Trophoblast cell (in vitro differentiated cells and primary cell): ENCODE measurements around the gene AGGF1.

Experiments
- DNase-seq, 2 donors: peaks; one replicate each; pipeline ENCODE4 v3.0.0-alpha.2; 2016
- H2AFZ ChIP-seq: 2 replicates; pipeline ENCODE4 v1.6.1; 2013; ENCODE audit warnings: low read length, moderate library complexity, mild to moderate bottlenecking; ENCODE audit not compliant: insufficient read depth, poor library complexity
- H2AK5ac ChIP-seq: 2 replicates; pipeline ENCODE4 v1.6.1; 2013; ENCODE audit warnings: mild to moderate bottlenecking, low read length
- H2BK120ac ChIP-seq: 2 replicates; pipeline ENCODE4 v1.6.1; 2013; ENCODE audit warnings: low read length, mild to moderate bottlenecking, moderate library complexity; ENCODE audit not compliant: insufficient read depth, poor library complexity
- H2BK12ac ChIP-seq: 2 replicates; pipeline ENCODE4 v1.6.1; 2013; ENCODE audit warnings: mild to moderate bottlenecking, low read length, moderate library complexity
- H2BK5ac ChIP-seq: 2 replicates; pipeline ENCODE4 v1.6.1; 2013; ENCODE audit warnings: low read length, low read depth, moderate library complexity, mild to moderate bottlenecking; ENCODE audit not compliant: poor library complexity
- H3K14ac ChIP-seq: 2 replicates; pipeline ENCODE4 v1.6.1; 2013; ENCODE audit warnings: mild to moderate bottlenecking, low read length
- H3K18ac ChIP-seq: 2 replicates; pipeline ENCODE4 v1.6.1; 2013; ENCODE audit warnings: mild to moderate bottlenecking, low read length
- H3K23ac ChIP-seq: 2 replicates; pipeline ENCODE4 v1.6.1; 2013; ENCODE audit warnings: low read length
- H3K27ac ChIP-seq: 2 replicates; pipeline ENCODE4 v1.5.1; 2013; ENCODE audit warnings: low read depth, mild to moderate bottlenecking, inconsistent platforms, low read length, moderate library complexity
- H3K27me3 ChIP-seq: 2 replicates; pipeline ENCODE4 v1.6.1; 2013; ENCODE audit warnings: inconsistent platforms, mild to moderate bottlenecking, low read length, moderate library complexity; ENCODE audit not compliant: insufficient read depth
- H3K36me3 ChIP-seq, 2 experiments: 1 replicate in 1 of 2; 2 replicates in 1 of 2; pipeline ENCODE4 v1.6.1; 2013; ENCODE audit warnings: low read length in 2 of 2, mild to moderate bottlenecking in 2 of 2, moderate library complexity in 1 of 2; ENCODE audit not compliant: insufficient read depth in 2 of 2, control insufficient read depth in 1 of 2
- H3K4ac ChIP-seq: 2 replicates; pipeline ENCODE4 v1.6.1; 2013; ENCODE audit warnings: low read depth, mild to moderate bottlenecking, low read length, moderate library complexity
- H3K4me1 ChIP-seq, 2 experiments: 1 replicate in 1 of 2; 2 replicates in 1 of 2; pipeline ENCODE4 v1.6.1; 2013; ENCODE audit warnings: low read length in 2 of 2, mild to moderate bottlenecking in 2 of 2, moderate library complexity in 1 of 2; ENCODE audit not compliant: insufficient read depth in 2 of 2, control insufficient read depth in 1 of 2
- H3K4me2 ChIP-seq: 2 replicates; pipeline ENCODE4 v1.6.1; 2013; ENCODE audit warnings: inconsistent platforms, mild to moderate bottlenecking, low read length, moderate library complexity
- H3K4me3 ChIP-seq: 2 replicates; pipeline ENCODE4 v1.5.1; 2013; ENCODE audit warnings: mild to moderate bottlenecking, low read depth, low read length, inconsistent platforms
- H3K79me1 ChIP-seq: one replicate; pipeline ENCODE4 v1.6.1; 2013; ENCODE audit warnings: low read length
- H3K79me2 ChIP-seq: 2 replicates; pipeline ENCODE4 v1.6.1; 2013; ENCODE audit warnings: low read length, mild to moderate bottlenecking; ENCODE audit not compliant: control insufficient read depth, insufficient read depth, poor library complexity
- H3K9ac ChIP-seq: 2 replicates; pipeline ENCODE4 v1.6.1; 2013; ENCODE audit warnings: mild to moderate bottlenecking, low read length
- H3K9me3 ChIP-seq: 2 replicates; pipeline ENCODE4 v1.6.1; 2013; ENCODE audit warnings: low read depth, mild to moderate bottlenecking, control low read depth, inconsistent platforms, low read length; ENCODE audit not compliant: insufficient read depth
- H4K12ac ChIP-seq: 2 replicates; pipeline ENCODE4 v1.6.1; 2013; ENCODE audit warnings: low read depth, mild to moderate bottlenecking, low read length, moderate library complexity
- H4K8ac ChIP-seq: 2 replicates; pipeline ENCODE4 v1.6.1; 2013; ENCODE audit warnings: low read depth, mild to moderate bottlenecking, low read length, moderate library complexity
- H4K91ac ChIP-seq: one replicate; pipeline ENCODE4 v1.6.1; 2013; ENCODE audit warnings: low read depth, mild to moderate bottlenecking, low read length, moderate library complexity
- WGBS: extraction: QIAGEN DNeasy Blood & Tissue Kit; methylation state at CpG from one replicate; pipeline ENCODE4 v1.1.7; 2013; ENCODE audit warnings: missing lambda C conversion rate; ENCODE audit not compliant: insufficient read length, insufficient coverage; ENCODE audit errors: extremely low coverage; 5-methylcytosine and 5-hydroxymethylcytosine counted together

The AGGF1 gene

DNA sequence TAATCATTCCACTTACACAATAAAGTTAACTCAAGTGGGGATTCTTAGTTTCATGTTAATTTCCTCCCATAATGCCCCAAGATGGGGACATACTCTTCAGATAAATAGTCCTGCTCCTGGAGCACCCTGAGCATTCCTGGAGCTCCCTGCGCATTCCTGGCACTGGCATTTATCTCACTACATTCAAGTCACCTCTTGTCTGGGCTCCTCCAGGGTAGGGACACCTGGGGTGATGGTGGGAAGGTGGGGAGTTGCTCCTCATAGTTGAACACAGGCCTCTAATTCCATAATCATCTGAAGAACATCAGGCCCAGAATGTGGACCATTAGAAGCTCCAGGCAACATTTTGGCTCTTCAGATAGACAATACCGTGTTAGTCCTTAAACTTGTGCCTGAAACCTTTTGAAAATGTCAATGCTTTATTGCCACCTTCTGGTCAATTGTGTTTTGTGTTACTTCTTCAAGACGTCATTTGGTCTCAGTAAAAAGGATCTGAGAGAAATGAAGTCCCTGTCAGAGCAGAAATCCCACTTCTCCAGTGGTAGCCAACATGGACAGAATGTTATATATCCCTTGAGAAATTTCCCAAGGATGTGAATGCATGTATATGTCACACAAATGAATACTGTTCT lies 14.2 kb upstream of the AGGF1 start:
- no peaks in the 10 kb centered on the region for H3K36me3 ChIP-seq

DNA sequence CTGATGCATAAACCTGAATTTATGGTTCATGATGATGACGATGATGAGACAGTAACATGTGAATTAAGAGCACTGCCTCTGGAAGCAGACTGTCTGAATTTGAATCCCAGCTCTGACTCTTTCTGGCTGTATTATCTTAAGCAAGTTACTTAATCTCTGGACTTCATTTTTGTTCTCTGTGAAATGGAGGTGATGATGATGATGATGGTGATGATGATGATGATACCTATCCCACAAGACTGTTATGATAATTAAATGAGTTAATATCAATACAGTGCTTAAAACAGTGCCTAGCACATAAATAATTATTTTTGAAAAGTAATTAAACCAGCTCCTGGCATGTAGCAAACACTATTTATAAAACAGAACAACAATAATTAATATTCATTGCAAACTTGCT lies 13.2 kb upstream of the AGGF1 start:
- Histone ChIP-seq H3K27me3 (no peaks in the 10 kb centered on the region), H3K23ac (no peak overlapping the region), H3K79me2 (no peaks in the 10 kb centered on the region), H3K4me3 (no peak overlapping the region), H4K8ac (no peak overlapping the region), H3K27ac (no peak overlapping the region), H2BK5ac (no peak overlapping the region), H2BK12ac (no peak overlapping the region), H3K9me3 (no peaks in the 10 kb centered on the region), H3K18ac (no peak overlapping the region), H4K12ac (no peak overlapping the region), H3K4me2 (no peak overlapping the region), H3K36me3 (no peaks in the 10 kb centered on the region), H2BK120ac (no peak overlapping the region), H3K14ac (no peak overlapping the region), H2AK5ac (no peak overlapping the region), H3K4me1 (no peaks in the 10 kb centered on the region), H3K4ac (no peak overlapping the region), H2AFZ (no peak overlapping the region), H3K9ac (no peak overlapping the region), H4K91ac (no peak overlapping the region), H3K79me1 (no peaks in the 10 kb centered on the region)
- no peak for DNase-seq
- no CpG with 5 or more reads among the region's 1 CpG for WGBS

More for the DNA sequence above, 14.2 kb upstream of the AGGF1 start:
- Histone ChIP-seq H2AFZ (no peak overlapping the region), H3K27me3 (no peaks in the 10 kb centered on the region), H3K14ac (no peak overlapping the region), H3K4me1 (no peaks in the 10 kb centered on the region), H3K9ac (no peak overlapping the region), H3K4me2 (no peak overlapping the region), H3K23ac (no peak overlapping the region), H2AK5ac (no peak overlapping the region), H3K4me3 (no peak overlapping the region), H4K91ac (no peak overlapping the region), H3K27ac (no peak overlapping the region), H4K8ac (no peak overlapping the region), H3K18ac (no peak overlapping the region), H3K9me3 (no peaks in the 10 kb centered on the region), H2BK5ac (no peak overlapping the region), H2BK12ac (no peak overlapping the region), H3K4ac (no peak overlapping the region), H4K12ac (no peak overlapping the region), H2BK120ac (no peak overlapping the region), H3K79me2 (no peaks in the 10 kb centered on the region), H3K79me1 (no peaks in the 10 kb centered on the region)
- no CpG with 5 or more reads among the region's 3 CpGs for WGBS
- DNase-seq, result peak; percentile 13 to 67

DNA sequence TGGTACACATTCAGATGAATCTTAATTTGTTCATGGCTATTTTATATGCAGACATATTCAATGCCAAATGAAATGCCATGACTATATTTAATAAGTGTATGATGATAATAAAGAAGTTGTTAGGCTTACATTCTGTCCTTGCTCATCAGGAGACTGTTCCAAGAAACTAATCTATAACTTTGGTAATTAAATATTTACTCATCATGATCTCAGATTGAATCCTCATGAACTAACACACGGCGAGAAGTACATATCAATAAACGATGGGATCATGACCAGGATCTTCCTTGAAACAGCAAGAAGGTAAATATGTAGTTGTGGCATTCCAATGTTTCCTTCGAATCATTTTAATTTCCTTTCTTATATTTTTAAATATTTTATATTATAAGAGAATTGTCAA lies 12.5 kb upstream of the AGGF1 start:
- DNase-seq, result no peak
- no peak overlapping the region for H2BK120ac ChIP-seq
- no peaks in the 10 kb centered on the region for H3K27me3 ChIP-seq

GRCh38 chr5:77022511-77023417 lies 7.4 kb upstream of the AGGF1 start:
- H3K18ac ChIP-seq, result no peak overlapping the region
- no peak overlapping the region for H3K27ac ChIP-seq
- no peak overlapping the region for H3K4me3 ChIP-seq
- H4K91ac ChIP-seq, result no peak overlapping the region
- no peak for DNase-seq
- H3K27me3 ChIP-seq, result no peaks in the 10 kb centered on the region
- H2BK120ac ChIP-seq, result no peak overlapping the region
- no peak overlapping the region for H2AFZ ChIP-seq
- no peak overlapping the region for H3K4me2 ChIP-seq
- H3K9ac ChIP-seq, result no peak overlapping the region
- H3K79me1 ChIP-seq, result no peaks in the 10 kb centered on the region
- no peak overlapping the region for H4K12ac ChIP-seq
- H3K14ac ChIP-seq, result no peak overlapping the region
- H3K4ac ChIP-seq, result no peak overlapping the region
- no peak overlapping the region for H4K8ac ChIP-seq
- H2BK12ac ChIP-seq, result no peak overlapping the region
- H2AK5ac ChIP-seq, result no peak overlapping the region
- no peak overlapping the region for H3K23ac ChIP-seq
- no peaks in the 10 kb centered on the region for H3K79me2 ChIP-seq
- no peaks in the 10 kb centered on the region for H3K36me3 ChIP-seq
- no peak overlapping the region for H2BK5ac ChIP-seq
- WGBS, result no CpG with 5 or more reads among the region's 7 CpGs
- no peaks in the 10 kb centered on the region for H3K4me1 ChIP-seq
- peaks cover 2% of the 10 kb centered on the region for H3K9me3 ChIP-seq

More for the DNA sequence above, 12.5 kb upstream of the AGGF1 start:
- Histone ChIP-seq H3K14ac (no peak overlapping the region), H3K79me1 (no peaks in the 10 kb centered on the region), H4K8ac (no peak overlapping the region), H3K79me2 (no peaks in the 10 kb centered on the region), H3K9me3 (no peaks in the 10 kb centered on the region), H3K27ac (no peak overlapping the region), H3K18ac (no peak overlapping the region), H2AK5ac (no peak overlapping the region), H3K4ac (no peak overlapping the region), H3K4me3 (no peak overlapping the region), H2AFZ (no peak overlapping the region), H3K36me3 (no peaks in the 10 kb centered on the region), H2BK5ac (no peak overlapping the region), H3K4me2 (no peak overlapping the region), H4K91ac (no peak overlapping the region), H2BK12ac (no peak overlapping the region), H3K23ac (no peak overlapping the region), H3K4me1 (no peaks in the 10 kb centered on the region), H4K12ac (no peak overlapping the region), H3K9ac (no peak overlapping the region)
- no CpG with 5 or more reads among the region's 4 CpGs for WGBS
